ENCODE measurements around the gene PP2D1. TPM values are rescaled to one million over a fixed set of nuclear protein-coding genes. Genes with fewer than 3 reads are reported as not detected.

Gene PP2D1
- polyA plus RNA-seq, 3 donors = 0.41 to 0.56 TPM; not detected in 1

DNA sequence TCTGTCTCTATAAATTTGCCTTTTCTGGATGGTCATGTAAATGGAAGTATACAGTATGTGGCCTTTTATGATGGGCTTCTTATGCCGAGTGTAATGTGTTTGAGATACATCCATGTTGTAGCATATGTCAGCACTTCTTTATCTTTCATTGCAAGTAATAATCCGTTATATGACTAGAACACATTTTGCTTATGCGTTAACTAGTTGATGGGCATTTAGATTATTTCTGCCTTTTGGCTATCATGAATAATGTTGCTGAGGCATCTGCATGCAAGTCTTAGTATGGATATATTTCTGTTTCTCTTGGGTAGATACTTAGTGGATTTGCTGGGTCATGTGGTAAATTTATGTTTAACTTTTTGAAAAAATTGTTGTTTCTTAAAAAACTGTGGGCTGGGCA lies 47.9 kb upstream of the PP2D1 start:
- H3K27me3 ChIP-seq (ENCODE audit: control insufficient read depth in 2 of 2, insufficient read depth in 2 of 2, low read length in 2 of 2) = no peaks in the 10 kb centered on the region
- intact Hi-C loops (cut with micrococcal nuclease) = no loop called here
- Mint-ChIP-seq H3K9me3 (no peaks in the 10 kb centered on the region), H3K4me3 (no peak overlapping the region), H3K36me3 (no peaks in the 10 kb centered on the region), H3K27ac (peak overlapping the region in 6 of 7 donors; percentile 62 to 75 (median 71)), H3K27me3 (ENCODE audit: low read depth in 3 of 3) (no peaks in the 10 kb centered on the region), H3K4me1 (peaks cover 26% of the 10 kb centered on the region)
- H3K9ac ChIP-seq (ENCODE audit: insufficient read depth, low read length, poor library complexity, severe bottlenecking) = no peak overlapping the region
- H3K27ac ChIP-seq (ENCODE audit: low read depth in 1 of 2, low read length in 2 of 2) = peak overlapping the region in 1 of 2 donors; percentile 91
- H3K4me1 ChIP-seq (ENCODE audit: control insufficient read depth in 1 of 2, insufficient read depth in 2 of 2, low read length in 2 of 2) = peaks cover 18 to 42% of the 10 kb centered on the region in 2 donors
- H3K4me2 ChIP-seq (replicated peaks; ENCODE audit: extremely low read depth, low read length, poor library complexity, severe bottlenecking) = no peak overlapping the region
- no peak for DNase-seq
- H3K9me3 ChIP-seq (replicated peaks in 1 of 2; ENCODE audit: control insufficient read depth in 1 of 2, insufficient read depth in 1 of 2, low read length in 2 of 2) = no peaks in the 10 kb centered on the region
- H3K79me2 ChIP-seq (ENCODE audit: insufficient read depth, low read length) = peaks cover 84% of the 10 kb centered on the region
- TF ChIP-seq, protein P1, sequence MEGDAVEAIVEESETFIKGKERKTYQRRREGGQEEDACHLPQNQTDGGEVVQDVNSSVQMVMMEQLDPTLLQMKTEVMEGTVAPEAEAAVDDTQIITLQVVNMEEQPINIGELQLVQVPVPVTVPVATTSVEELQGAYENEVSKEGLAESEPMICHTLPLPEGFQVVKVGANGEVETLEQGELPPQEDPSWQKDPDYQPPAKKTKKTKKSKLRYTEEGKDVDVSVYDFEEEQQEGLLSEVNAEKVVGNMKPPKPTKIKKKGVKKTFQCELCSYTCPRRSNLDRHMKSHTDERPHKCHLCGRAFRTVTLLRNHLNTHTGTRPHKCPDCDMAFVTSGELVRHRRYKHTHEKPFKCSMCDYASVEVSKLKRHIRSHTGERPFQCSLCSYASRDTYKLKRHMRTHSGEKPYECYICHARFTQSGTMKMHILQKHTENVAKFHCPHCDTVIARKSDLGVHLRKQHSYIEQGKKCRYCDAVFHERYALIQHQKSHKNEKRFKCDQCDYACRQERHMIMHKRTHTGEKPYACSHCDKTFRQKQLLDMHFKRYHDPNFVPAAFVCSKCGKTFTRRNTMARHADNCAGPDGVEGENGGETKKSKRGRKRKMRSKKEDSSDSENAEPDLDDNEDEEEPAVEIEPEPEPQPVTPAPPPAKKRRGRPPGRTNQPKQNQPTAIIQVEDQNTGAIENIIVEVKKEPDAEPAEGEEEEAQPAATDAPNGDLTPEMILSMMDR (IDR thresholded peaks at IDR 0.05) = no peak
- H3K4me3 ChIP-seq (replicated peaks in 1 of 3; ENCODE audit: low read depth in 2 of 3, low read length in 3 of 3) = no peak overlapping the region
- no peak overlapping the region for H2AFZ ChIP-seq (ENCODE audit: insufficient read depth, low read depth, low read length, poor library complexity, severe bottlenecking)
- peaks cover 48% of the 10 kb centered on the region for H4K20me1 ChIP-seq (ENCODE audit: insufficient read depth, low read length)
- no peaks in the 10 kb centered on the region for H3K36me3 ChIP-seq (replicated peaks in 1 of 2; ENCODE audit: control insufficient read depth in 1 of 2, insufficient read depth in 2 of 2, low read length in 2 of 2)
- 100% methylated on average over 1 of the region's 3 CpGs for WGBS (ENCODE audit: insufficient coverage)

DNA sequence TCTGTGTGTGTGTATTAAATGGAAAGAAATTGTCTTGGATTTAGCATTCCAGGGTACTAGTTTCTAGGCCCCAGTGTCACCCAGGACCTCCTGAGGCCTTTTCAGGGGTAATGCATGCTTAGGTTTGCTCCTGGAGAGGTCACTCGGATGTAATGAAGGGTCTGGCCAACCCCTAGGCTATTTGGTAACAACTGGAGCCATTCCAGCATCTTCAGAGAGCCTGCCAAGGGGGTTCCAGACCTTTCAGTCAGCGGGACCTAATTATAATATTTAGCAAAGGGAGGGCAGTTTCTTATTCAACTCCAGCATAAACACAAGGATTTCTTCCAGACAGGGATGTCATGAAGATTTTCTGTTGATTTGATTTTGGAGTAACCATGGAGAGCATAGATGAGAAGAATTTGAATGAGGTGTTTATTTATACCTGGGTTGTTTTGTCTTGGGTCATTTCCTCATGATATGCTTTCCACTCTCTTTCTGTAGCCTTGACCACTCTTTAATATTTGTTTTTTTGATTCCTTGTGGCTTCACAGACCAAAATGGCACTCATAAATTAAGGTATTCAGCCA lies 45.6 kb upstream of the PP2D1 start:
- H3K9me3 Mint-ChIP-seq = peaks cover 0 to under 1% (median 0%) of the 10 kb centered on the region in 7 donors
- no peaks in the 10 kb centered on the region for H3K27me3 Mint-ChIP-seq (ENCODE audit: low read depth in 3 of 3)
- no peaks in the 10 kb centered on the region for H3K36me3 Mint-ChIP-seq
- no peak overlapping the region for H3K4me3 ChIP-seq (replicated peaks in 1 of 3; ENCODE audit: low read depth in 2 of 3, low read length in 3 of 3)
- no peak overlapping the region for H3K4me3 Mint-ChIP-seq
- peak overlapping the region in 1 of 2 donors; percentile 23 for H3K27ac ChIP-seq (ENCODE audit: low read depth in 1 of 2, low read length in 2 of 2)
- no peaks in the 10 kb centered on the region for H3K9me3 ChIP-seq (replicated peaks in 1 of 2; ENCODE audit: control insufficient read depth in 1 of 2, insufficient read depth in 1 of 2, low read length in 2 of 2)
- 90% methylated on average over 1 of the region's 2 CpGs for WGBS (ENCODE audit: insufficient coverage)
- peaks cover 30 to 54% of the 10 kb centered on the region in 2 donors for H3K4me1 ChIP-seq (ENCODE audit: control insufficient read depth in 1 of 2, insufficient read depth in 2 of 2, low read length in 2 of 2)
- H3K79me2 ChIP-seq (ENCODE audit: insufficient read depth, low read length) = peaks cover 79% of the 10 kb centered on the region
- no peak for DNase-seq
- intact Hi-C loops (cut with micrococcal nuclease) = no loop called here
- peak overlapping the region in 4 of 7 donors; percentile 5 to 80 (median 72) for H3K27ac Mint-ChIP-seq
- H3K4me1 Mint-ChIP-seq = peaks cover 30% of the 10 kb centered on the region
- H4K20me1 ChIP-seq (ENCODE audit: insufficient read depth, low read length) = peaks cover 39% of the 10 kb centered on the region
- H3K9ac ChIP-seq (ENCODE audit: insufficient read depth, low read length, poor library complexity, severe bottlenecking) = no peak overlapping the region
- no peaks in the 10 kb centered on the region for H3K27me3 ChIP-seq (ENCODE audit: control insufficient read depth in 2 of 2, insufficient read depth in 2 of 2, low read length in 2 of 2)
- no peaks in the 10 kb centered on the region for H3K36me3 ChIP-seq (replicated peaks in 1 of 2; ENCODE audit: control insufficient read depth in 1 of 2, insufficient read depth in 2 of 2, low read length in 2 of 2)
- TF ChIP-seq, protein P1 (IDR thresholded peaks at IDR 0.05) = no peak
- H2AFZ ChIP-seq (ENCODE audit: insufficient read depth, low read depth, low read length, poor library complexity, severe bottlenecking) = no peak overlapping the region
- no peak overlapping the region for H3K4me2 ChIP-seq (replicated peaks; ENCODE audit: extremely low read depth, low read length, poor library complexity, severe bottlenecking)

Measured in CD14-positive monocyte (primary cell).